Measurements from ENCODE around the gene KRTAP12-1.
"Not testable (repeated sequence)": the region's sequence is repeated elsewhere in the genome, so short reads cannot be mapped to it uniquely, and the experiment has no call there.

KRTAP12-1 gene

DNA sequence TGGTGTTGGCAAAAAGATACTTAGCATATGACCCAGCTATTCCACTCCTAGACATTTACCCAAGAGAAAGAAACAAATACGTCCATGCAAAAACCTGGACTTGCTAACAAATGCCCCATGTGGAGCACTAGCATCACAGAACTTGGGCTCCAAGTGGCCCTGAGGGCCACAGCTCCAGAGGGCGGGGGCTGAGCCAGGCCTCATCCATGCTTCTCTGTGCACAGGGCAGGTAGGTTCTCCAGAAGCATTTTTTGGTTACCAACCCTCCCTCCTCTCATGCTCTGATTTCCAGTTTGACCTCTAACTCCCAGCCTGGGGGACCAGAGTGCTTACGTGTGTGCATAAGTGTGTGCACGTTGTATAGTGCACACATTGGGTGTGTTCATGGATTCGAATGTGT, 17.3 kb downstream of the KRTAP12-1 start:
- no peak for TF ChIP-seq CTCF (conservative IDR thresholded peaks at IDR 0.05; ENCODE audit: low read length)
- no peak for DNase-seq (ENCODE audit: low read depth)

GRCh38 chr21:44661567-44661966, 20.4 kb downstream of the KRTAP12-1 start:
- DNase-seq (ENCODE audit: low read depth); H3K4me3 ChIP-seq (ENCODE audit: low read length): not testable (repeated sequence)

More for the DNA sequence above, 17.3 kb downstream of the KRTAP12-1 start:
- no peak overlapping the region for H3K4me3 ChIP-seq (ENCODE audit: low read length)

DNA sequence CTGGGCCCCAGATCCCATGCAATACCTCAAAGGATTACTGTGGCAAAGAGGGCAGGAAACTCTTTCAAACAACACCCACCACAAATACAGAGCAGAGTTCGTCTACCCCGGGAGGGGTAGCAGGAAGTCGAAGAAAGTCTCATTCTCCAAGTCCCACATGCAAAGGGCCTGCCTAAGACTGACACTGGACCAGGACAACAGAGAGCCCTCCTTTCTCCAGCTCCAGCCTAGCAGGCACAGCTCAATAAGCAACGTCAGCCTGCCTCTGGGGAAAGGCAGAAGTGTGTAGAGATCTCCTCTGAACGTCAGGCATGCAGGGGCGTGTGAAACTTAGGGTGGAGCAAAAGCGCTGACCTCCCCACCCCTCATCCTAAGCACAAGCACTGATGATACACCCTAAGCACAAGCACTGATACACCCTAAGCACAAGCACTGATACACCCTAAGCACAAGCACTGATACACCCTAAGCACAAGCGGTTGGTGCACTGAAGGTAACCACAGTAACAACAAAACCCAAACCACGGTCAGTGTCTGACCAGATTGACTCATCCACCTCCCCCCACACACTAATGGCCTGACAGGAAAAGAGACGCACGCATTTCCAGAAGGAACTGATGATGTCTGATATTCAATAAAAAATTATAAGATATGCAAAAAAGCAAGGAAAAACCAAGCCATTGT, 22.9 kb downstream of the KRTAP12-1 start:
- no peak overlapping the region for H3K4me3 ChIP-seq (ENCODE audit: low read length)
- no peak for DNase-seq (ENCODE audit: low read depth)
- TF ChIP-seq CTCF (conservative IDR thresholded peaks at IDR 0.05; ENCODE audit: low read length) = no peak

DNA sequence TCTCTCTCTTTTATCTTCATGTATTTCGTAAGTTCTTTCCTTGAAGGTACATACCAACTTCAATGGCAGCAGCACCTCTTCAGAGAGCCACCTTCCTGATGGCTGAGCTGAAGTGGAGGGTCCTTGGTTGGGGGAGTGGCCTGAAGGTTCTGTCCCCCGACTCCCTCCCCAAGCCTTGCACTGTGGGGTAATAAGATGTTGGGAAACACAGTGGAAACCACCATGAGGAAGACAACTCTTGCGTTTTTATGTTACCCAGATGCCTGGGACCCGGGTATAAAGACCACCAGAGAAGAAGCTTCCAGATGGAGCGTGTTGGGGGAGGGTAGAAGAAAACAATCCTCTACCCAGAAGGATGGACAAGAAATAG, 23.4 kb downstream of the KRTAP12-1 start:
- no peak for DNase-seq (ENCODE audit: low read depth)

DNA sequence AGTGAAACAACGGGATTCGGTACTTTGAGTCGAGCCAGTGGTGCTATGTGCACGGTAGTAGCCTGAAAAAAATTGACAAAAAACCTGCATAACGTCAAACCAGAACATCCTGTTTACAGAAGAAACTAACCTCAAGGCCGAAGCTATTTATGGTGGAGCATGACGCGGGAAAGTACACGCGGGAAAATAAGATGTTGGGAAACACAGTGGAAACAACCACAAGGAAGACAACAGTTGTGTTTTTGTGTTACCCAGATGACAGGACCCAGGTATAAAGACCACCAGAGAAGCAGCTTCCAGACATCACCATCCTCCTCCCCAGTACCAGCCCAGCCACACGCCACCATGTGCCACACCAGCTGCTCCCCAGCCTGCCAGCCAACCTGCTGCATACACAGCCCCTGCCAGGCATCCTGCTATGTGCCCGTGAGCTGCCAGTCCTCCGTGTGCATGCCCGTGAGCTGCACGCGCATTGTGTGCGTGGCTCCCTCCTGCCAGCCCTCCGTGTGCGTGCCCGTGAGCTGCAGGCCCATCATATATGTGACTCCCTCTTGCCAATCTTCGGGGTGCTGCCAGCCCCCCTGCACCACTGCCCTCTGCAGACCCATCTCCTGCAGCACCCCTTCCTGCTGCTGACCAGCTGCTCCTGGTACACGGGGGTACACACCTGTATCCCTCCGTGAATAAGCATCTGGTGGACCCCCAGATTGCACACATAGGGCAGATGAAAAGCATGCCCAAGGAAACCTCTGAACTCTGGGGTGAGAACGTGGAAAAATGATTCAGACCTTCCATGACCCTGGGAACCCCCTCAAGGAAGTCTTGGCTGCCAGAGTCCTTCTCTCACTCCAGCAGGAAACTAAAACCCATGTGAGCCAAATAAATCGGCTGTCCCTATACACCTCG, 24.1 kb downstream of the KRTAP12-1 start, which contains the start of gene KRTAP12-3:
TSS of gene KRTAP12-3 (plus strand) at position 298 of the 906 bp plus-strand sequence. CDS start at position 346, 48 bp downstream.
- no peak for TF ChIP-seq CTCF (conservative IDR thresholded peaks at IDR 0.05; ENCODE audit: low read length)
- no peak within 1 kb of the TSS for H3K4me3 ChIP-seq (ENCODE audit: low read length)
- no peak for DNase-seq (ENCODE audit: low read depth)

More for the DNA sequence above, 23.4 kb downstream of the KRTAP12-1 start:
- no peak for TF ChIP-seq CTCF (conservative IDR thresholded peaks at IDR 0.05; ENCODE audit: low read length)
- no peak overlapping the region for H3K4me3 ChIP-seq (ENCODE audit: low read length)

- H3K4me3 ChIP-seq (ENCODE audit: low read length) = no peak overlapping the region
- DNase-seq (ENCODE audit: low read depth) = no peak
Observed at GRCh38 chr21:44656868-44657267, 25.1 kb downstream of the KRTAP12-1 start.

More at GRCh38 chr21:44656868-44657267, 25.1 kb downstream of the KRTAP12-1 start:
- TF ChIP-seq CTCF (conservative IDR thresholded peaks at IDR 0.05; ENCODE audit: low read length) = no peak

All from AG10803 (cell line).